ENCODE results near the gene SPPL2B. TPM values are rescaled to one million over a fixed set of nuclear protein-coding genes. Genes with fewer than 3 reads are reported as not detected.

Gene SPPL2B
- polyA plus RNA-seq, 3 donors = 39.4 to 46.2 (median 45.5) TPM

DNA sequence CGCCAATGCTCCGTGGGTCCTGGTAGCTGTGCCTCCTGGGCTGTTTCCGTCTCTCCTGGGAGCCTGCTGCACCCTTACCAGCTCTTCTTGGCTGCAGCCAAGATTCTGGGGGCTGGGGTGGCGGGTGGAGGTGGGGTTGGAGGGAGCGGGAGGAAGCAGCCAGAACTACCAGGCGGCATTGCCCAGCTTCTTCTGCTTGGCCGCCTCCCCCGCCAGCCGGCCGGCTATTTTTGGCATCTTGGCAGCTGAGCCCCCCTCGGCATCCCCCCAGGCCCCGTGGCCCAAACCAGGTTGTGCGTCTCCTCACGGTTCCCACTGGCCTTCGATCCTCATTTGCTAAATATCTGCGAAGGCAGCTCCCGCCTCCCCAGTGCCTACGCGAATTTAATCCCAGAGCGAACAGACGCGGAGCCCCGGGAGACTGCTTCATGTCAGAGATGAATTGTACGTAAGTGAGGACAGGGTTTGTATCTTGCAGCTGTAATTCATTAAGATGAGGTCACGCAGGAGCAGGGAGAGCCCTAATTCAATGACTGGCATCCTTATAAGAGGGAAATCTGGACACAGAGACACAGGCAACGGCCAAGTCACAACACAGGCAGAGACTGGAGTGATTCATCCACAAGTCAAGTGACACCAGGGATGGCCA, 33.7 kb upstream of the SPPL2B start:
- 15 to 25% (median 19%) methylated on average over 25 to 26 of the region's 26 CpGs for WGBS, 3 donors
- H3K27ac ChIP-seq (ENCODE audit: low read depth, low read length) = no peak overlapping the region

DNA sequence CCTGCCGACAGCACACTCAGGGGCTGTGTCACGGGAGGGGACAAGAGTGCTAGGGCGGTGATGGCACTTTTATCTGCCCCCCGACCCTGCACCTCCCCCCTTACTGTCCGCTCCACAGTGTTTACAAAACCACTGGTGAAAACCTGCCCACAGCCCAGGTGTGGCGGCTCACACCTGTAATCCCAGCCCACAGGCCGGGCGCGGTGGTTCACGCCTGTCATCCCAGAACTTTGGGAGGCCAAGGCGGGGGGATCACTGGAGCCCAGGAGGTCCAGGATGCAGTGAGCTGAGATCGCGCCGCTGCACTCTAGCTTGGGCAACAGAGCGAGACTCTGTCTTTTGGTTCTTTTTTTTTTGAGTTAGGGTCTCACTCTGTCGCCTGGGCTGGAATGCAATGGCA, 32.3 kb upstream of the SPPL2B start:
- WGBS, 3 donors = 74 to 93% (median 91%) methylated on average over 16 of the region's 16 CpGs
- no peak overlapping the region for H3K27ac ChIP-seq (ENCODE audit: low read depth, low read length)

DNA sequence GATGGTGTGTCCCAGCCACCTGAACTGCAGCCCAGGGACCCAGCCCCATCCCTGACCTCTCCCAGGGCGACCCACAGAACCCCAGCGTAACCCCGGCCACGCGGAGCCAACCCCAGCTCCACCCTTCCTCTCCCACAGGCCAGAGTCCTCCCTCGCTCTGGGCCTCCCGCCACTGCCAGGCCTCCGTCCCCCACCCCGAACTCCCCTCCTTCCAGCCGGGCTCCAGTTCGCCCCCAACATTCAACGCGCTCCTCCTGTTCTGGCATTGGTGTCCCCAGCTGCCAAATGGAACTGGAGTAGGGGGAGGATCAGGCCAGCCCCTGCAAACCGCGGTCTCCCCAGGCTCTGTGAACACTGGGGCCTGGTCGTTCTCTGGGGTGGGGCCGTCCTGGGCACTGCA, 28.0 kb upstream of the SPPL2B start:
- WGBS, 3 donors = 47 to 79% (median 57%) methylated on average over 17 of the region's 17 CpGs
- no peak overlapping the region for H3K27ac ChIP-seq (ENCODE audit: low read depth, low read length)

DNA sequence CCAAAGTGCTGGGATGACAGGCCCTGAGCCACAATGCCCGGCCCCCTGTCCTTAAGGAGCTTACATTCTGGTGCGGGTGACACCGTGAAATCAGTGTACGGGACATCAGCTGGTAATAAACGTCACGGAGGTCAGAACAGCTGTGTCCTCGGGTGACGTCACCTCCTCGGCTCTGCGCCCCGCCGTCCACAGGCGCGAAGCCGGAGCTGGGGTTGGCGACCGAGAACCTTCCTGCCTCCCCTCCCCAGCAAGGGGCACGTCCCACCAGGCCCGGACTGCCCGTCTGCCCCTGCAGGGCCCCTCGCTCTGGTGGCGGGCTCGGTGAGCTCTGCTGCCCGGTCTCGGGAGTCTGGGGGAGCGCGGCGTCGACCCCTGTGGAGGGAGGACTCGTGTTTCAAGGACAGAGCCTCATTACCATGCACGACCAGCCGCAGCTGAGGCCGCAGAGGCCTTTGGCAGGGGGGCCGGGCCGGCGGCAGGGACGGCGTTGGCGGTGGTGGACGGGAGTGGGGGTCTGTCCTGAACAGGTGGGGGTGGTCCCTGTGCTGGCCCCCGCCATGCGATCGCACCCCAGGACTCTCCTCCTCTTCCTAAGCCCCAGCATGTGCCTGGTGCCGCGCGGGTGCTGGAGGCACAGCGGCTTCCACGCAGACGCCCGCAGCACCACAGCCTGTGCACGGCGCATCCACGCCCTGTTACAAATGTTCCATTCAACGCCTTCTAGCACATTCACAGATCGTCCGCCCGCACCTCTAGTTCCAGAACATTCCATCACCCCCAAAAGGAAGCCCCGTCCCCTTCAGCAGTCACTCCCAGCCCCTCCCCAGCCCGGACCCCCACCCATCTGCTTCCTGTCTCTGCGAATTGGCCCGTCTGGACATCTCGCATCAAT, 25.9 kb upstream of the SPPL2B start:
- 9 to 21% (median 9%) methylated on average over 59 to 62 of the region's 62 CpGs for WGBS, 3 donors
- no peak overlapping the region for H3K27ac ChIP-seq (ENCODE audit: low read depth, low read length)

DNA sequence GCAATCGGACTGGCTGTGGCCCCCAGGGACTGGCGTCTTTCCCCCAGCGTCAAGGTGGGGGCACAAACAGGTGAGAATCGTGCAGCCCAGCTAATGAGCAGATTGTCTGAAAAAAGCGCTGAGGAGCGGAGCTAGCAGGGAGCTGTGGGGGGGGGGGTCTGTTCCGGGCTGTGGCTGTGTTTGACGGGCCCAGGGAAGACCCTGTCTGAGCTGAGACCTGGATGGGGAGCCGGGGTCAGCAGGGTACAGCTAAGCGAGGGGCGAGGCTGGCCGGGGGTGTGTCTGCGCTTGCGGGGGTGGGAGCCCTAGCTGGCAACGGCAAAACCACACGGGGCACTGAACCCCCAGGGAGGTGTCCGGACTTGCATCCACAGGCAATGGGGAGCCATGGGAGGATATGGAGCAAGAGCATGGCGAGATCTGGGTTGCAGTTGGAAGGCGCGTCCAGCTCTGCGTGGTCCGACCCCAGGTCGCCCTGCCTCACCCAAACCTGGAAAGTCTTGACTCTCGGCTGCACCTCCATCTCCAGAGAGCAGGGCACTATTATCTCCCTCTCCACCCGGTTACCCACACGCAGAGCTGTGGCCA, 25.2 kb upstream of the SPPL2B start:
- H3K27ac ChIP-seq (ENCODE audit: low read depth, low read length) = no peak overlapping the region
- WGBS, 3 donors = 59 to 77% (median 64%) methylated on average over 26 of the region's 26 CpGs

DNA sequence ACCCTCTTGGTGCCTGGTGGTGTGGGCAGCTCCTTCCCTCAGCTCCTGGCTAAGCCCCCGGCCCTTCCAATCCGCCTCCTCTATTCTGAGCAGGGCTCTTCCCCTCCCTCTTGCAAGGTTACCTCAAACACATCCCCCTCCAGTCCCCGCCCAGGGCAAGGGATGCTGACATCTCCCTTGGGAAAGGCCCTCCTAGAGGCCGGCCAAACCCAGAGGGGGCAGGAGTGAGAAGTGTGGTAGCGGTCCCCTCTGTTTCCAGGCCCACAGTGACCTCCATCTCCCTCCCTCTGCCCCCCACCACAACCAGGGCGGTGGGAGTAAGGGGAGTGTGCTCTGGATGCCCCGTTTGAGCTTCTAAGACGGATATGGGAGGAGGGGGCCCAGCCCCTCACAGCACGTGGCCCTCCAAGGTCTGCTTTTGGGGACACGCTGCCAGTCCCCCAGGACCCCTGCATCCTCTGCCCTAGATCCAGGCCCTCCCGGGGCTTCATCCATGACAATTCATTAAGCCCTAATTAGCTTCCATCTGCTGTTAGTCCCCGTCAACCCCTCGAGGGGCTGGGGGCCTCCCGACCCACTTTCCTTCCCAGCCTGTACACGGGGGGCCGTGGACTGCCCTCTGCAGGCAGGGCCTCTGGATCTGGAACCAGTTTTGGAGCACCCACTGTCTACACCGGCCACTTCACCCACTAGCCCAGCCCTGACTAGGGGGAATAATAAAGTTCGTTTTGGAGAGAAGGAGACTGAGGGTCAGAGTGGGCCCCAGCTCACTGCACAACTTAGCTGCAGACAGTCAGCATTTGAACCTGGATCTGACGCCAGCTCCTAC, 22.8 kb upstream of the SPPL2B start:
- WGBS, 3 donors = 70 to 85% (median 75%) methylated on average over 19 of the region's 19 CpGs

DNA sequence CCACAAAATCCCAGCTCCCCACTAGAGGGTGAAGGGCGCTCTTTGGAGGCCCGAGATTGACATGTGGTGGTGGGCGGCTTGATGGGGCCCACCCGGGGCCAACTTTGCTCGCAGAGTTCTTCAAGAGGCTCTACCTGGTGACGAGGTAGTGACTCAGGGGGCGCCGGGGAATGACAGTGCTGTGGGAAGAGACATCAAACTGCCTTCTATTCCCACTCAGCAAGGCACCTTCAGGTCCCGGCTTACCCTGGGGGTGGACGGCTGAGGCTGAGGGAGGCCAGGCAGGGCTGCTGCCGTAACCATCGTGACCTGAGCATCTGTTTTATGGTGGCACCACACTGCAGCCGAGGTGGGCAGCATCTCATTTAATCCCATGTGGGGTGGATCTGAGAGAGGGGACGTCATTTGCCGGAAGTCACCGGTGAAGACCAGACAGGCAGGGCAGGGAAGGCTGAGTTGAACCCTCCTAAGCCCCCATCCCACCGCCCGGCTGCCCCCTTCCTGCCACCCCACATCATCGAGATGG, 22.1 kb upstream of the SPPL2B start:
- WGBS, 3 donors = 73 to 83% (median 75%) methylated on average over 19 of the region's 19 CpGs
- H3K27ac ChIP-seq (ENCODE audit: low read depth, low read length) = no peak overlapping the region

More for the DNA sequence above, 22.8 kb upstream of the SPPL2B start:
- no peak overlapping the region for H3K27ac ChIP-seq (ENCODE audit: low read depth, low read length)

DNA sequence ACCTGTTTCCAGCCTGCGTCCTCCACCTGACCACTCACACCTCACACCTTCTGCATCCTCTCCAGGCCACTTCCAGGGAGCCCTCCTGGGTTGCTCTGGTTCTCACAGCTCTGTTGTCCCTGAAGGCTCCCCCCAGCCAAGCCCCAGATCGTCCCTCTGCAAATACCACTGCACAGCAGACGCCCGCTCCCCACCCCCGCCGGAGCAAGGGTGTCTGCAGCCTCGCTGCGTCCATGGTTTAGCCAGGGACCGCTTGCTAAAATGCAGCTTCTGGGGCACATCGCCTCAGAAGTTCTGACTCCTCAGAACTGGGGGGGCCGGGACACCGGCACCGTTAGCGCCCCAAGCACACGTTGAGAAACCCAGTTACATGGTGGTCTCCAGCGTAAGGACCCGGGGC, 21.5 kb upstream of the SPPL2B start:
- 49 to 76% (median 64%) methylated on average over 16 to 17 of the region's 17 CpGs for WGBS, 3 donors
- H3K27ac ChIP-seq (ENCODE audit: low read depth, low read length) = no peak overlapping the region

DNA sequence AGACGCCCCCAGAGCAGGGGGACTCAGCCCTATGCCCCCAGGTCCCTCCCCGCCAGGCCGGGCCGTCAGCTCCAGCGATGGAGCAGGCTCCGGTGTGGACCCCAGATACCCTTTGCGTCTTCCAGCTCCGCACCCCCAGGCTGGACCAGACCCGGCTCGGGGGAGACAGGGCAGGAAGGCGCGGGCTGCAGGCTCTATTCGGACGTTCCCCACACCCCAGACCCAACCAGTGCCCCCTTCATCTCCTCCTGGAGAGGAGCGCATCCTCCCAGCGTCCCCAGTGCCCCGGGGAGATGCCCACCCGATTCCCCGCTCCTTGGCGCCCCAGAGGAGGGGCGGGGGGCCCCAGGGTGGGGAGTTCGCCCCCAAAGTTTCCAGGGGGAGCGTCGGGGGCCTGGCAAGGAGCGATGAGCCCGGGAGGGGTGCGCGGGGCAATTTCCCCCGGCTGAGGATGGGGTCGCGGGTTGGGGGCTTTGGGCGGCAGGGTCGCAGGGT, 20.9 kb upstream of the SPPL2B start:
- no peak overlapping the region for H3K27ac ChIP-seq (ENCODE audit: low read depth, low read length)
- 12 to 46% (median 13%) methylated on average over 28 to 33 of the region's 33 CpGs for WGBS, 3 donors

DNA sequence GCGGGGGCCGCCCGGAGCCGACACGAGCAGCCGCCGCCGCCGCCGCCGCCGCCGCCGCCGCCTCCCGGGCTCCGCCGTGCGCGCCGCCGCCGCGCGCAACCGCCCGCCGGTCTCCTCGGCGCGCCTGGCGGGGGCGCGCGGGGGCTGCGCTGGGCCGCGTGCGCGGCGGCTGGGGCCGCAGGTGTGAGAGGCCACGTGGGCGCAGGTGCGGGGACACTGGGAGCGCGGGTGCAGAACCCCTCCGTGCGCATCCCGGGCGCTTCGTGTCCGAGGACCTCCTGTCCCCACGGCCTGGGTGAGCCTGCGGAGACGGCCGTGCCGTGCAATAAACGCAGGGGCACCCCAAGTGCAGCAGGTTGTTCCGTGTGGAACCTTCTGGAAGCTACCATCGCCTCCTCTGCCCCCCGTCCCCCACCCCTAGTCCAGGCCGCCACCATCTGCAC, 20.3 kb upstream of the SPPL2B start, which contains the start of gene LINGO3:
TSS of gene LINGO3 (minus strand) at position 41 of the 443 bp plus-strand sequence. CDS start 16,378 bp downstream, outside the sequence.
- 4 to 18% (median 4%) methylated on average over 20 to 63 of the region's 63 CpGs for WGBS, 3 donors
- H3K27ac ChIP-seq (ENCODE audit: low read depth, low read length) = no peak within 1 kb of the TSS

DNA sequence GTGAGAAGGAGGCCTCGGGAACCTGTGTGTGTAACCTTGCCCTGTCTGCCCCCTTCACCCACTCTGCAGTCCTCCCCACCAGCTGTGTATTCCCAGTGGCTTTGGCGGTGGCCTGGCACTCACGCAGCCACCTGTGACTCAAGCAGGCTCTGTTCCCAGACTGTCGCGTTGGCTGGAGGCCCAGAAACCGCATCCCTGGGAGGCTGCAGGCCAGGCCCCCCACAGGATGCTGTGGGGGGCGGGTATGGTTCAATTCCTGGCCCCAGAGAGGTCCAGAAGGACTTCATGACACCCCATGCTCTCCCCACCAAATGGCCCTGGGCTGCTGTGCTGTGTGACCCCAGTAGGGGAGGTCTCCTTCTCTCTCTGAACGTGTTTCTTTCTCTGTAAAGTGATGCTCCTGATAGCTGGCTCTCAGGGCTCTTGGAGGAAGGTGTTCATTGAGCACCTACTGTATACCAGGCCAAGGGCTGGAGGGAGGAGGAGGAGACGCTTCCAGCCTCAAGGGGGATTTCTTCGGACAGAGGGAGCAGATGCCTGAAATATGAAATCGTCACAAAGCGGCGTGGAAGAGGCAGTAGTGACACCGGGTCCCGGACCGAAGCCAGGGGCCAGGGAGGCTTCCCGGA, 18.6 kb upstream of the SPPL2B start:
- no peak overlapping the region for H3K27ac ChIP-seq (ENCODE audit: low read depth, low read length)
- WGBS, 3 donors = 42 to 51% (median 51%) methylated on average over 16 to 17 of the region's 17 CpGs

DNA sequence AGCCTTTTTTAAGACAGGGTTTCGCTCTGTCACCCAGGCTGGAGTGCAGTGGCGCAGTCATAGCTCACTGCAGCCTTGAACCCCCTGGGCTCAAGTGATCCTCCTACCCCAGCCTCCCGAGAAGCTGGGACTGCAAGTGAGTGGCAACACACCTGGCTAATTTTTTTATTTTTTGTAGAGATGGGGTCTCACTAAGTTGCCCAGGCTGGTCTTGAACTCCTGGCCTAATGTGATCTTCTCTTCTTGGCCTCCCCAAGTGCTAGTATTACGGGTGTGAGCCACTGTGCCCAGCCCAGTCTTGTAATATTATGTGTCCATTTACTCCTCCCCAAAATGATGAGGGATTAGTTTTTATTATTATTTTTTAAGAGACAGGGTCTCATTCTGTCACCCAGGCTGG, 17.4 kb upstream of the SPPL2B start:
- no peak overlapping the region for H3K27ac ChIP-seq (ENCODE audit: low read depth, low read length)
- WGBS, 3 donors = 93 to 99% (median 95%) methylated on average over 4 of the region's 4 CpGs

DNA sequence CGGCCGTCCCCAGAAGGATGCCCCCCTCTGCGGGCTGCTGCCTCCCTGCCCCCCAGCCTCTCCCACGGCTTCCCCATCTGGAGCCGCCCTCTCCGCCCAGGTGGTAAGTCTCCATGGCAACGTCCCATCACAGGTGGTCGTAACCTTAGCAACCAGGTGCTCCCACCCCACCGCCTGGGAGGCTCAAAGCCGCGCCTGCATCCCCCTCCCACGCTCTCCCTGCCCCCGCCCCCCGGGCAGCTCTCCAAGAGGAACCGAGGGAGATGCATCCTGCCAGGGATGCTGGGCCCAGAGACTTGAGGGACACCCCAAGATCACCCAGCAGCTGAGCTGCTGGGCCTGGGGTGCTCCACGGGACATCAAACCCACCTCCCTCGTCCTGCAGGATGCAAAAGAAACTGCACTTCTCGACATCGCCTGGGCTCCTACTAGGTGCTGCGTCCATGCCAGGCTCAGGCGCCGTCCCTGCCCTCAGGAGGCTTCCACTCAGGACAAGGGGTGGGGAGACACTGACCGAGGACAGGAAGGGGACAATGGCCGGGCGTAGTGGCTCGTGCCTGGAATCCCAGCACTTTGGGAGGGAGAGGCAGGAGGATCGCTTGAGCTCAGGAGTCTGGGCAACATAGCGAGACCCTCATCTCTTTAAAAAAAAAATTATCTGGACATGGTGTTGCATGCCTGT, 15.5 kb upstream of the SPPL2B start:
- H3K27ac ChIP-seq (ENCODE audit: low read depth, low read length) = no peak overlapping the region
- 36 to 38% (median 38%) methylated on average over 26 to 28 of the region's 28 CpGs for WGBS, 3 donors

DNA sequence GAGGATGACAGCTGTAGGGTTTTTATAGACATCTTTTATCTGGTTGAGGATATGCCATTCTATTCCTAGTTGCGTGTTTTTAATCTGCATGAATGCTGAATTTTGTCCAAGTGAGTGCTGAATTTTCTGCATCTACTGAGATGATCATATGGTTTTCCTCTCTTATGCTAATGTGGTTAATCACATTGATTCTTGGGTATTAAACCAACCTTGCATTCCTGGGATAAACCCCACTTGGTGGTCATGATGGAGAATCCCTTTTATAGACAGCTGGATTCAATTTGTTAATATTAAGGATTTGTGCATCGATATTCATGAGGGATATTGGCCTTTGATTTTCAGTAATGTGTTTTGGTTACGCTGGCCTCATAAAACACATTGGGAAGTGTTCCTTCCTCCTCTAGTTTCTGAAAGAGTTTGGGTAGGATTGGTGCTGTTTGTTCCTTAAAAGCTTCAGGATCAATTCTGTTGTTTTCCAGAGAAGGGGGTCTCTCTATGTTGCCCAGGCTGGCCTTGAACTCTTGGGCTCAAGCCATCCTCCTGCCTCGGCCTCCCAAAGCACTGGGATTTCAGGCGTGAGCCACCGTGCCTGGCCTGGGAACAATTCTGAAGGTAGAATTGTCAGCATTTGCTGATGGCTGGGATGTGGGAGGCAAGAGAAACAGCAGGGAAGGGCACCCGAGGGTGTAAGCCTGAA, 13.2 kb upstream of the SPPL2B start:
- H3K27ac ChIP-seq (ENCODE audit: low read depth, low read length) = no peak overlapping the region
- 87 to 88% (median 88%) methylated on average over 7 of the region's 7 CpGs for WGBS, 3 donors

DNA sequence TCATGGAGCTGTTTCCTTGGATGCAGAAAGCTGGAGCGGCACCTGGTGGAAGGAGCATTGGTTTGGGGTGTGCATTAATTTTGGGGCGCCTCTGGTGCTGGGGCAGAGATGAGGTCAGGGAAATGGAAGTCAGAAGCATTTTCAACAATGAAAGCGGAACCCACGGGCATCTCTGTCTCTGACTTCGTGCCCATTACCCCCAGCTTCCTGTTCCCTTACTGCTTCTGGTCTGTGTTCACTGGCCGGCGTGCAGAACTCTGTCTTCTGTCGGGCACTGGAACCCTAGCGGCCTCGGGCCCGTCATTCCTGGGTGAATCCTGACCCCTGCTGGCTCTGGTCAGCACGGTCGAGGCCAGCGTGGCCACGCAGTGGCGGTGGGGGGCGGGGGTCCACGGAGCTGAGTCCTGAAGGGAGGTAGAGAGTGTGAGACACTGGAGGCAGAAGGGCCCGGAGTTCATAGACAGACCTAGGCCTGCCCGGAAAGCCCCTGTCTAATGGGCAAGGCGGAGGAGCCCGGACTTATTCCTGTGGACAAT, 12.6 kb upstream of the SPPL2B start:
- WGBS, 3 donors = 26 to 30% (median 28%) methylated on average over 22 of the region's 22 CpGs
- H3K27ac ChIP-seq (ENCODE audit: low read depth, low read length) = no peak overlapping the region

DNA sequence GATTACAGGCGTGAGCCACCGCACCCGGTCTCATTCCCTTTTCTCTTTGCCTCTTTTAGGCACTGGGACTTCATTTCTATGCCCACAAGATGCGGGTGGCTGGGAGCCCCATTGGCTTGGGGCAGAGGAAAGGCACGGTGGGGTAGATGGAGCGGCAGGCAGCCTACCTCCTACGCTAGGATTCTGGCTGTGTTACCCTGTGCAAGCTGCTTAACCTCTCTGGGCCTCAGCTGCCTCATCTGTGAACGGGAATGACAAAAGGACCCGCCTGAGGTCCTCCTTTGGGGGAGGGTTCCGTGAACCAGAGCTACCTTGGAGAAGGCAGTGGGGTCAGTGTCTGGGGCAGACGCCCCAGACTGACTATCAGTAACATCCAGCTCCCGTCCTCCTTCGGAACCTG, 11.2 kb upstream of the SPPL2B start:
- WGBS, 3 donors = 92% methylated on average over 13 of the region's 13 CpGs
- no peak overlapping the region for H3K27ac ChIP-seq (ENCODE audit: low read depth, low read length)

Data from adipose tissue (tissue), 3 donors.